Activated CD4-positive, alpha-beta T cell treated with anti-CD3 and anti-CD28 coated beads, Interleukin-2, Interleukin-4, amounts not matched to agents 100 ng/mL and 50 ng/mL, durations not matched to agents 16 hours and 8 hours (primary cell): ENCODE results near the gene SMYD3.

Source experiments
- DNase-seq: peaks from one replicate; pipeline ENCODE4 v3.0.0-alpha.2; 2020; ENCODE audit warnings: low spot score

The SMYD3 gene

GRCh38 chr1:246147524-246148461, 359.3 kb downstream of the SMYD3 start:
- no peak for DNase-seq

- no peak for DNase-seq
These were observed 360.1 kb downstream of the SMYD3 start for GRCh38 chr1:246146804-246147523.

GRCh38 chr1:246145900-246146299, 361.2 kb downstream of the SMYD3 start:
- DNase-seq: no peak

GRCh38 chr1:246144931-246145330, 362.1 kb downstream of the SMYD3 start:
- DNase-seq: no peak

- no peak for DNase-seq
These were observed 364.7 kb downstream of the SMYD3 start for GRCh38 chr1:246142320-246142893.

GRCh38 chr1:246141306-246141705, 365.8 kb downstream of the SMYD3 start:
- DNase-seq: no peak

- no peak for DNase-seq
These were observed 367.3 kb downstream of the SMYD3 start for GRCh38 chr1:246139745-246140182.

GRCh38 chr1:246138781-246139180, 368.3 kb downstream of the SMYD3 start:
- DNase-seq: no peak

- DNase-seq: no peak
These were observed 370.6 kb downstream of the SMYD3 start for GRCh38 chr1:246136477-246136876.

- no peak for DNase-seq
These were observed 372.3 kb downstream of the SMYD3 start for GRCh38 chr1:246134789-246135188.

- DNase-seq: no peak
These were observed 376.0 kb downstream of the SMYD3 start for GRCh38 chr1:246131095-246131494.

GRCh38 chr1:246128494-246129069, 378.5 kb downstream of the SMYD3 start:
- peak; percentile 14 for DNase-seq

GRCh38 chr1:246126580-246126979, 380.5 kb downstream of the SMYD3 start:
- no peak for DNase-seq

- no peak for DNase-seq
These were observed 385.0 kb downstream of the SMYD3 start for GRCh38 chr1:246122071-246122470.

GRCh38 chr1:246121533-246121932, 385.5 kb downstream of the SMYD3 start:
- DNase-seq: no peak

GRCh38 chr1:246117066-246117791, 389.9 kb downstream of the SMYD3 start:
- peak; percentile 47 for DNase-seq

GRCh38 chr1:246114369-246114768, 392.7 kb downstream of the SMYD3 start:
- no peak for DNase-seq

GRCh38 chr1:246113555-246114095, 393.5 kb downstream of the SMYD3 start:
- no peak for DNase-seq

GRCh38 chr1:246111570-246111969, 395.5 kb downstream of the SMYD3 start:
- DNase-seq: no peak

GRCh38 chr1:246110343-246111219, 396.5 kb downstream of the SMYD3 start:
- DNase-seq: no peak
